OCI-LY3 (cell line): ENCODE data around the gene DGAT2L6.

Experiments used
- H2AFZ ChIP-seq: fragments of 200-600, 300-600 bp; shearing (Covaris generic); 2 replicates; pipeline ENCODE4 v1.6.0; 2014; ENCODE audit warnings: antibody characterized with exemption, low read depth, low read length
- H3K27ac ChIP-seq: fragments of 200-600, 300-600 bp; sonication (generic); 2 replicates; pipeline ENCODE4 v1.5.1; 2014; ENCODE audit warnings: mild to moderate bottlenecking, low read length, moderate library complexity, mixed read lengths
- H3K27me3 ChIP-seq: fragments of 200-600, 300-600 bp; sonication (generic); 2 replicates; pipeline ENCODE4 v1.6.1; 2014; ENCODE audit warnings: low read depth, low read length, mixed read lengths
- H3K36me3 ChIP-seq: fragments of 200-600, 300-600 bp; sonication (generic); replicated peaks from 2 replicates; pipeline ENCODE3; 2014; ENCODE audit warnings: low read depth, low read length, mixed read lengths
- H3K4me1 ChIP-seq: fragments of 300-600, 200-600 bp; sonication (generic); 2 replicates; pipeline ENCODE4 v1.6.1; 2014; ENCODE audit warnings: low read length, mixed read lengths
- H3K4me2 ChIP-seq: fragments of 200-600, 300-600 bp; sonication (generic); 2 replicates; pipeline ENCODE4 v1.6.1; 2014; ENCODE audit warnings: low read length, mixed read lengths
- H3K4me3 ChIP-seq: fragments of 300-600, 200-600 bp; sonication (generic); 2 replicates; pipeline ENCODE4 v1.5.1; 2014; ENCODE audit warnings: antibody characterized with exemption, mild to moderate bottlenecking, low read length, moderate library complexity
- H3K79me2 ChIP-seq: fragments of 300-600, 200-600 bp; shearing (Covaris generic); 2 replicates; pipeline ENCODE4 v1.6.1; 2014; ENCODE audit warnings: mild to moderate bottlenecking, low read length, mixed read lengths
- H3K9ac ChIP-seq: fragments of 300-600, 200-600 bp; shearing (Covaris generic); 2 replicates; pipeline ENCODE4 v1.6.0; 2014; ENCODE audit warnings: mild to moderate bottlenecking, low read length, moderate library complexity
- H3K9me3 ChIP-seq: fragments of 200-600, 300-600 bp; shearing (Covaris generic); 2 replicates; pipeline ENCODE4 v1.6.1; 2014; ENCODE audit warnings: low read length, mixed read lengths; ENCODE audit not compliant: insufficient read depth
- H4K20me1 ChIP-seq: fragments of 200-600, 300-600 bp; sonication (generic); 2 replicates; pipeline ENCODE4 v1.6.1; 2016; ENCODE audit warnings: low read length, mixed read lengths; ENCODE audit not compliant: insufficient read depth
- CTCF ChIP-seq: fragments of 200-600, 300-600 bp; sonication (generic); IDR thresholded peaks from 2 replicates; pipeline ENCODE4 v1.5.1; 2014; ENCODE audit warnings: antibody characterized with exemption, low read length, low read depth
- EZH2phosphoT487 ChIP-seq: fragments of 200-600 bp; shearing (Covaris generic); IDR thresholded peaks from 2 replicates; pipeline ENCODE4 v1.6.1; 2018; ENCODE audit warnings: antibody characterized with exemption, mixed run types, low read depth

DGAT2L6 gene

GRCh38 chrX:70132877-70133302, 44.4 kb upstream of the DGAT2L6 start:
- no peak for TF ChIP-seq CTCF
- TF ChIP-seq EZH2phosphoT487, result no peak
- Histone ChIP-seq H3K79me2 (peaks cover 30% of the 10 kb centered on the region), H3K4me3 (peak overlapping the region; percentile 97), H3K4me1 (peaks cover 9% of the 10 kb centered on the region), H4K20me1 (no peaks in the 10 kb centered on the region), H3K27ac (peak overlapping the region; percentile 88), H3K36me3 (peaks cover 5% of the 10 kb centered on the region), H3K9me3 (no peaks in the 10 kb centered on the region), H3K27me3 (no peaks in the 10 kb centered on the region), H3K4me2 (peak overlapping the region; percentile 74), H2AFZ (peak overlapping the region; percentile 83), H3K9ac (peak overlapping the region; percentile 95)

- H3K9me3 ChIP-seq, result no peaks in the 10 kb centered on the region
- no peaks in the 10 kb centered on the region for H3K27me3 ChIP-seq
- H3K79me2 ChIP-seq, result peaks cover 30% of the 10 kb centered on the region
- no peaks in the 10 kb centered on the region for H4K20me1 ChIP-seq
- H3K9ac ChIP-seq, result peak within 1 kb of the TSS; percentile 95
- H3K27ac ChIP-seq, result peak within 1 kb of the TSS; percentile 88
- peaks cover 9% of the 10 kb centered on the region for H3K4me1 ChIP-seq
- H3K4me2 ChIP-seq, result peak within 1 kb of the TSS; percentile 80
- peaks cover 6% of the 10 kb centered on the region for H3K36me3 ChIP-seq
- peak within 1 kb of the TSS; percentile 99 for H2AFZ ChIP-seq
- peak within 1 kb of the TSS; percentile 97 for H3K4me3 ChIP-seq
- TF ChIP-seq EZH2phosphoT487 (no peak), CTCF (peak; percentile 73)
Observed at GRCh38 chrX:70133303-70134115, 43.8 kb upstream of the DGAT2L6 start, which contains the start of gene IGBP1. TSS of gene IGBP1 (plus strand) at chrX:70133447. CDS start at chrX:70133948, 501 bp downstream.

- H3K27ac ChIP-seq, result peak overlapping the region; percentile 42; the same call in 1 of the 2 replicates
- TF ChIP-seq CTCF, result no peak
- no peak for TF ChIP-seq EZH2phosphoT487
- peak overlapping the region; percentile 80 for H3K4me2 ChIP-seq
- H3K4me3 ChIP-seq, result peak overlapping the region; percentile 97
- H3K9ac ChIP-seq, result peak overlapping the region; percentile 95
- H4K20me1 ChIP-seq, result no peaks in the 10 kb centered on the region
- H3K79me2 ChIP-seq, result peaks cover 30% of the 10 kb centered on the region
- H2AFZ ChIP-seq, result peak overlapping the region; percentile 57; the same call in 1 of the 2 replicates
- H3K9me3 ChIP-seq, result no peaks in the 10 kb centered on the region
- H3K27me3 ChIP-seq, result no peaks in the 10 kb centered on the region
- peaks cover 9% of the 10 kb centered on the region for H3K36me3 ChIP-seq
- peaks cover 9% of the 10 kb centered on the region for H3K4me1 ChIP-seq
Observed at GRCh38 chrX:70134116-70134477, 43.2 kb upstream of the DGAT2L6 start.

- Histone ChIP-seq H3K4me1 (peaks cover 9% of the 10 kb centered on the region), H4K20me1 (no peaks in the 10 kb centered on the region), H3K27me3 (no peaks in the 10 kb centered on the region), H3K4me3 (no peak overlapping the region), H3K4me2 (no peak overlapping the region), H3K79me2 (peaks cover 30% of the 10 kb centered on the region), H3K36me3 (peaks cover 13% of the 10 kb centered on the region), H3K27ac (no peak overlapping the region), H3K9ac (no peak overlapping the region), H2AFZ (no peak overlapping the region), H3K9me3 (no peaks in the 10 kb centered on the region)
- TF ChIP-seq EZH2phosphoT487 (no peak), CTCF (no peak)
Observed at GRCh38 chrX:70138622-70139021, 38.7 kb upstream of the DGAT2L6 start.
